Stimulated activated CD4-positive, alpha-beta T cell treated with anti-CD3 and anti-CD28 coated beads, TNF-alpha, amount 100 ng/mL, for 48 hours (primary cell): ENCODE data around the gene LTBR.

Experiments used
- DNase-seq, 3 donors: peaks; one replicate each; pipeline ENCODE4 v3.0.0-alpha.2; 2020; ENCODE audit warnings: low read depth in 3 of 3

The LTBR gene

DNA sequence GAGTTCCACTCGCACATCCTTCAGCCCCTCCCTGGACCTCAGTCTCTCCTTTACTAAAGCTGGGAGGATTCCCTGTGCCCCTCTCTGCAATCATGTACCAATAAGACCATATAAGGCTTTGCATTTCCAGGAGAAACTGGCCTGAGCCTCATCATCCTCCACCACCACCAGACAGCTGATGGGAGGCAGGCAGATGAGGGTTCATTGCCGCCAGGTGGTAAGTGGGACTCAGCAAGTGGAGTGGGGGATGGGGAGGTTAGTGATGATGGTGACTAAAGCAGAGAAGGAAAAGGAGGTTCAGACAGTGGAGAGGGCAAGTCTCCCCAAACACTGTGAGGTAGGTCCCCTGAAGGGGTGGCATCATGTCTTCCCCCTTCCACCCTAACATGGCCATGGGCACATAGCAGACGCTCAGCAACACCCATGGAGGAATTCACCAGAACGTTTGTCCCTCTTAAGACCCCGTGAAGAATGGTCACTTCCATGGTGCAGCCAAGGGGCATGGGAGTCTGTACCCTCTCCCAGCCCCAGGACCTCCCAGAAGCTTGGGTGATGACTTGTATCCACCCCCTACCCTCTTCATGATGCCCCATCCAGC, 37.6 kb upstream of the LTBR start:
- no peak for DNase-seq

DNA sequence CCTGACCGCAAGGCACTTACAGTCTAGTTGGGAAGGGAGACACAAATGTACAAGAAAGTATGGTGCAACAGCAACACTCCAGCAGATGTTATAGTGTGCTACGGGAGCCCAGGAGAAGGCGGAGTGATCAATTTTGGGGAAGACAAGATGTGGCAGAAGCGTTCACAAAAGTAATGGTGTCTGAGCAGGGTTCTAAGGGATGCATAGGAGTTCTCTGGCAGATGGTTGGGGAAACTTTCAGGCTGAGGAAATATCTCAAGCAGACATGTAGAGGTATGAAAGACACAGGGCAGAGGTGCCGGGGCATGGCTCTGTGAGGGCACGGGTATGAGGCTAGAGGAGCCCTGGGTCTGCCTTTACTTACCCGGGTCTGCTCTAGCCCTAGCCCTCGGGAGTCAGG, 37.0 kb upstream of the LTBR start:
- DNase-seq, result no peak

- no peak for DNase-seq
These were observed 36.3 kb upstream of the LTBR start for GRCh38 chr12:6347367-6348338.

DNA sequence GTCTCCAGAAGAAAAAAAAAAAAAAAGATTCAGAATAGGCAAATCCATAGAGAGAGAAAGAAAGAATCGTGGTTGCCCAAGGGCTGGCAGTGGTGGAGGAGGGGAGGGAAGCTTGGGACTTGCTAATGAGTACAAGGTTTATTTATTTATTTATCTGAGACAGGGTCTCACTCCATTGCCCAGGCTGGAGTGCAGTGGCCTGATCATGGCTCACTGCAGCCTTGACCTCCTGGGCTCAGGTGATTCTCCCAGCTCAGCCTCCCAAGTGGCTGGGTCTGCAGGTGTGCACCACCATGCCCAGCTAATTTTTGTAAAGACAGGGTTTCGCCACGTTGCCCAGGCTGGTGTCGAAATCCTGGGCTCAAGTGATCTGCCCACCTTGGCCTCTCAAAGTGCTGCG, 32.3 kb upstream of the LTBR start:
- no peak for DNase-seq

GRCh38 chr12:6352193-6353173, 31.5 kb upstream of the LTBR start:
- no peak for DNase-seq

DNA sequence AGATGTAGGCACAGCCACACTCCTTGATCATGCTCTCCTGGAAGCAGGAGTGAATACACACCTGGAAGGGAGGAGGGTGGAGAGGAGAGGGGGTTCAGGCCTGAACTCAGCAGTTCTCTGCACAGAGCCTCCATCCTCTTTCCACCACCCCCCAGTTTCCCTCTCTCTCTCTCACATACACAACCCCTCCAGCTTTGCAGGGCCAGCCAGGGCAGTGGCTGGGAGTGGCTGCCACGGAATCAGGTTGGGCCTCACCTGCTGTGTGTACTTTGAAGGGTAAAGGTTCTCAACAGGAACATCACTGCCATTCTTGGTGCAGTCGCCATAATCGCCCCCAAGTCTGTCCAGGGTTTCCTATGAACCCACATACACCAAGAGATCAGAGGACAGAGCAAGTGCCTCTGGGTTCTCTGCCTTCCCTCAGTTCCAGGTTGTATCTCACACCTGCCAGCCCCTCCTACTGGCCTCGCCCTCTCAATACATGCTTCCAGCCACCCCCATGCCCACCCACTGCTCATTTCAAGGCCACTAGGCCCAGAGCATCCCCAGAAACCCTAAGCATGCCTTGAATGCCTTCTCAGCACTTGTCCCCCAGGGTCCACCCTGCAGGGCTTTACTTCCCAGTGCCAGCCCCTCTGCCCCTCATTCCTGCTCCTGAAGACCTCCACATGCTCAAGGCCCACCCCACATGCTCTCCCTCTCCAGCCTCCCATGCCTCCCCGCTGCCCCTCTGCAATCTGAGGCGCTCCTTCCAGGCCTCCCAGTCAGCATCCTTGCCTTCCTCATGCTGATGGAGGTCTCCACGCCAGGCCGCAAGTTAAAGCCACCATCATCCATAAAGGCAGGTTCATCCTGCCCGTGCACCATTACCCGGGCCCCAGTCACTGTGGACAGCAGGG, 29.2 kb upstream of the LTBR start:
- DNase-seq, result no peak

GRCh38 chr12:6355491-6356373, 28.2 kb upstream of the LTBR start:
- no peak for DNase-seq

GRCh38 chr12:6356374-6356820, 27.6 kb upstream of the LTBR start:
- DNase-seq, result no peak

DNA sequence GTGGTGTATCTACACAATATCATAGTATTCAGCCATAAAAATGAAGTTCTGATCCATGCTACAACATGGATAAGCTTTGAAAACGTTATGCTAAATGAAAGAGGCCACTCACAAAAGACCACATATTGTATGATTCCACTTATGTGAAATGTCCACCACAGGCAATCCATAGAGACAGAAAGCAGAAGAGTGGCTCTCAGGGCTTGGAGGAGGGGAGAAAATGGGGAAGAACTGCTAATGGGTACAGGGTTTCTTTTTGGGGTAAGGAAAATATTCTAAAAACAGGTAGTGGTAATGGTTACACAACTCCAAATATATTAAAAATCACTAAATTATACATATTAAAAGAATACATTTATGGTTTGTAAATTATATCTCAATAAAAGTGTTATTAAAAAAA, 25.1 kb upstream of the LTBR start:
- no peak for DNase-seq

GRCh38 chr12:6360080-6360571, 23.8 kb upstream of the LTBR start:
- no peak for DNase-seq

DNA sequence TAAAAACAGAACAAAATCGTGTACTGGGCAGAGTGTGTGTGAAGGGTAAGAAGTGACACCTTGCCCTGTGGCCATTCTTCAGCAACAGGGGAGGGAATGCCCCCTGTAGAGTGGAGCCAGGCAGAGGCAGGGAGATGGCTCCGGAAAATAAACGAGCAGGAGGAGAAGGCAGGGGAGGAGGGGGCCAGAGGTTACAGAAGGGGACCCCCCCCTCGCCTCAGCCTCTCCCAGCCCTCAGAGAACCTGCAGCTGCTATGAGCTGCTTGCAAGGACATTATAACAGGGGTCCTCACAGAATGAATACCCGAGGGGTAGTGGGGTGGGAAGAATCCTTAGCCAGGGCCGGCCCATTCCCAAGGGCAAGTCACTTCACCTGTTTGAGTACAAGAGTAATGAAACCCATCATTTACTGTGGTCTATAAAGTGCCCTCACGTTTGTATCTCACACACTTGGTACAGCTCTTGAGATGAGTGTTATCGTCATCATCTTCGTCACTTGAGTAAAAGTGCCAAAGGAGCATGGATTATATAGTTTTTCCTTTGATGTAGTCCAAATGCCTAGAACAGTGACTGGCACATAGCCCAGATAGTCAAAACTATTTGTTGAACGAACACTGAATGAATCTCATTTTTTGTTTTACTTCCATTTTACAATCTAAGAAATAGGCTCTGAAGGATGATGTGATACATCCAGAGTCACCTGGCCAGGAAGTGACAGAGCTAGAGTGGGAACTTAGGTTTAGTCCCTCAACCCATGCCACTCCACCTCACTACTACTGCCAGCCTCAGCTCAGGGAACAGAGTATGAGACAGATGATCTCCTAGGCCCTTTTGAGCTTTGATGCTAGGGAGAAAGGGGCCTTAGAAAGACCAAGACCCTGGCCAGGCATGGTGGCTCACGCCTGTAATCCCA, 23.1 kb upstream of the LTBR start:
- no peak for DNase-seq

- no peak for DNase-seq
These were observed 22.1 kb upstream of the LTBR start for GRCh38 chr12:6361834-6362233.

GRCh38 chr12:6362403-6362802, 21.6 kb upstream of the LTBR start:
- no peak for DNase-seq

- no peak for DNase-seq
These were observed 21.0 kb upstream of the LTBR start for GRCh38 chr12:6363010-6363329.

- peak; percentile 37 to 70 (median 52) for DNase-seq
These were observed 20.5 kb upstream of the LTBR start for GRCh38 chr12:6363330-6364043.

DNA sequence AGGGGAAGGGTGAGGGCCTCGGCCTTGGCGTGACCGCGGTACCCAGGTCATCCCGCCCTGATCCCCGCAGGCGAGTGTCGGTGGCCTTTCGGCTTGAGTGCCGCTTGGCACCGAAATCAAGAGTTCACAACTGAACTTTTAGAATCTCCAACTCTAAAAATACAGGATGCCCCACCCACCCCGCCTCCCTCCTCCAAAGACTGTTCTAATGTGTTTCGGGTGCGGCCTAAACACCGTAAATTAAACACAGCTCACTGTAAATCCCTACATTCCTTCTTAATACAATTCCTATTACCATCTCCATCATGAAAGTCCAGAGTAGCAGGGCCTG, 20.0 kb upstream of the LTBR start:
- no peak for DNase-seq

DNA sequence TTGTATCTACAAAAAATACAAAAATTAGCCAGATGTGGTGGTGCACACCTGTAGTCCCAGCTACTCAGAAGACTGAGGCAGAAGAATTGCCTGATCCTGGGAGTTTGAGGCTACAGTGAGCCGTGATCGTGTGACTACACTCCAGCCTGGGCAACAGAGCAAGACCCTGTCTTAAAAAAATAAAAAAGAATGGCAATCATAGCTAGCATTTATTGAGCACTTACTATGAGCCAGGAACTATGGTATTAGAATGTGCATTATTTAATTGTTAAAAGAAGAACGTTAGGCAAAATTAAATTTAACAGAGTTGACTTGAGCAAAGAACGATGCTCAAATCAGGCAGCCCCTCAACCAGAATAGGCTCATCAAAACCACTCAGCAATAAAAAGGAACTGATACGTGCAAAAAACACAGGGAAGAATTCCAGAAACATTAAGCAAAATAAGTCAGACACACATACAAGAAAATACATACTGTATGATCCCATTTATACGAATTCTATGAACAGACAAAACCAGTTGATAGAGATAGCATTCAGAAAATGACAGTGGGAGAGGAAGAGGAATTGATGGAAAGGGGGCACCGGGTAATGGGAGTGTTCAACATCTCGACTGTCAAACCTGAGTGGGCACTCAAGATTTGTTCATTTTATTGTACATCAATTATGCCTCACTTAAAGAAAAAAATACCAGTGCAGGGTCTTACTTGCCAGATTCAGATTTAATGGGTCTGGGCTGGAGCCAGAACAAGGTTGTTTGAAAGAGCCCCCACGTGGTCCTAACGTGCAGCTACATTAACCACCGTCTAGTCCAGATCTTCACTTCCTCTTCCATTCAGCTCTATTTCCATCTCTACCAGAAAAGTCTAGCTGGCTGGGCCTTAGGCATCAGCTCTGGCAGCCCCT, 16.6 kb upstream of the LTBR start:
- DNase-seq, result no peak
